Natural killer cell (primary cell): Measurements from ENCODE around the gene TPD52L2. TPM values are rescaled to one million over a fixed set of nuclear protein-coding genes. Genes with fewer than 3 reads are reported as not detected.
A peak's percentile ranks its signal among the peaks of the same experiment; 100 is the strongest.

Experiments
- ATAC-seq, 3 donors: fragments of 150-1000 bp in 2 of 3; fragments of 200-7000 bp in 1 of 3; cut with Tn5 transposase; 1 replicate in 1 of 3; 2 replicates in 2 of 3; pipeline ENCODE4 v1.10.0; 2021; ENCODE audit warnings: mild to moderate bottlenecking in 2 of 3, moderate library complexity in 2 of 3
- DNase-seq, 2 donors: peaks; one replicate each; pipeline versions ENCODE4 v3.0.0 to v3.0.0-alpha.2; 2013 to 2021; ENCODE audit warnings: mixed read lengths in 1 of 2
- H3K27ac ChIP-seq: one replicate; pipeline ENCODE4 v1.5.1; 2013; ENCODE audit warnings: mild to moderate bottlenecking, low read length
- H3K27me3 ChIP-seq: one replicate; pipeline ENCODE4 v1.6.1; 2013; ENCODE audit warnings: low read length; ENCODE audit not compliant: control insufficient read depth, insufficient read depth
- H3K36me3 ChIP-seq: one replicate; pipeline ENCODE4 v1.6.1; 2013; ENCODE audit warnings: low read length; ENCODE audit not compliant: control insufficient read depth, insufficient read depth
- H3K4me1 ChIP-seq: one replicate; pipeline ENCODE4 v1.6.1; 2013; ENCODE audit warnings: low read length; ENCODE audit not compliant: control insufficient read depth, insufficient read depth
- H3K4me3 ChIP-seq: one replicate; pipeline ENCODE4 v1.5.1; 2013; ENCODE audit warnings: low read length
- H3K9me3 ChIP-seq: one replicate; pipeline ENCODE4 v1.6.1; 2013; ENCODE audit warnings: low read length; ENCODE audit not compliant: control insufficient read depth, insufficient read depth
- H3K27ac Mint-ChIP-seq, 2 donors: one replicate each; pipeline ENCODE4 v1.8.0; 2022; ENCODE audit warnings: mild to moderate bottlenecking in 2 of 2, mixed read lengths in 2 of 2, moderate library complexity in 1 of 2
- H3K27me3 Mint-ChIP-seq, 2 donors: one replicate each; pipeline ENCODE4 v1.8.0; 2022; ENCODE audit warnings: low read depth in 2 of 2, mixed read lengths in 2 of 2
- H3K36me3 Mint-ChIP-seq: one replicate; pipeline ENCODE4 v1.8.0; 2022; ENCODE audit warnings: mixed read lengths
- H3K4me1 Mint-ChIP-seq, 2 donors: one replicate each; pipeline ENCODE4 v1.8.0; 2022; ENCODE audit warnings: mixed read lengths in 2 of 2
- H3K4me3 Mint-ChIP-seq: one replicate; pipeline ENCODE4 v1.8.0; 2022; ENCODE audit warnings: mild to moderate bottlenecking, moderate library complexity, mixed read lengths
- H3K9me3 Mint-ChIP-seq, 2 donors: one replicate each; pipeline ENCODE4 v1.8.0; 2022; ENCODE audit warnings: mixed read lengths in 2 of 2
- WGBS: methylation state at CpG from one replicate; pipeline ENCODE4 v1.1.7; 2013; ENCODE audit warnings: missing lambda C conversion rate; ENCODE audit not compliant: insufficient coverage; 5-methylcytosine and 5-hydroxymethylcytosine counted together
- intact Hi-C: fragments of 100-400 bp; cut with micrococcal nuclease; formaldehyde crosslinking; loops from one replicate; pipeline ENCODE4 v1.14.2; 2022
- total RNA-seq, 4 donors: library from RNA; stranded (reverse); fragments of 120-200 nt in 1 of 4; gene quantifications; one replicate each; pipeline versions ENCODE4 v1.2.3 to v1.2.4, GENCODE V29; 2013 to 2022
- TF ChIP-seq, protein P1 (sequence below): fragments of 200-600 bp; IDR thresholded peaks from one replicate; pipeline ENCODE4 v1.8.0; 2022; ENCODE audit warnings: antibody characterized with exemption

The TPD52L2 gene
- total RNA-seq, 3 donors from 2014 or later (not counting 1 experiment from before 2014, with no cell fraction given) = 36.8 to 47.2 (median 45.1) TPM

DNA sequence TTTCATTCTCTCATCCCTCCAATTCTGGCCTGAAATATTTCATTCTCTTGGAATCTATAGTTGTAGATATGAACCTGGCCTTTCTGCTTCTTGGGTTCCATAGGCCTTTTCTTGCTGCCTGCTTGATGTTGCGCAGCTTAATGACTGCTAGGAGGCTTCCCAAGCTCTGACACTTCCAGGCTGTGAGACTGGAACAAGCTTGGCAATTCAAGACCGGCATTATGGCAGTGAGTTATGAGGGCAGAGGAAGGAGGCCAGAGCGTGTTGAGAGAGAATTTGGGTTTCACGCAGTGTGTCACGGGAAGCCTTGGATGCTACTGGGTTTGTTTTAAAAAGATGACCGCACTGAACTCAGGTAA is 28.9 kb downstream of the TPD52L2 start:
- intact Hi-C loops = no loop called here
- Mint-ChIP-seq H3K36me3 (no peaks in the 10 kb centered on the region), H3K9me3 (no peaks in the 10 kb centered on the region), H3K27me3 (no peaks in the 10 kb centered on the region), H3K4me1 (peaks cover 34% of the 10 kb centered on the region in 2 donors), H3K27ac (peak overlapping the region; percentile 79 to 86), H3K4me3 (peak overlapping the region; percentile 90)
- H3K36me3 ChIP-seq = peaks cover 22% of the 10 kb centered on the region
- 55% methylated on average over 6 of the region's 6 CpGs for WGBS
- peaks cover 33% of the 10 kb centered on the region for H3K4me1 ChIP-seq
- DNase-seq = no peak
- H3K27me3 ChIP-seq = no peaks in the 10 kb centered on the region
- no peak overlapping the region for H3K4me3 ChIP-seq
- H3K9me3 ChIP-seq = no peaks in the 10 kb centered on the region
- no peak overlapping the region for H3K27ac ChIP-seq
- TF ChIP-seq, protein P1, sequence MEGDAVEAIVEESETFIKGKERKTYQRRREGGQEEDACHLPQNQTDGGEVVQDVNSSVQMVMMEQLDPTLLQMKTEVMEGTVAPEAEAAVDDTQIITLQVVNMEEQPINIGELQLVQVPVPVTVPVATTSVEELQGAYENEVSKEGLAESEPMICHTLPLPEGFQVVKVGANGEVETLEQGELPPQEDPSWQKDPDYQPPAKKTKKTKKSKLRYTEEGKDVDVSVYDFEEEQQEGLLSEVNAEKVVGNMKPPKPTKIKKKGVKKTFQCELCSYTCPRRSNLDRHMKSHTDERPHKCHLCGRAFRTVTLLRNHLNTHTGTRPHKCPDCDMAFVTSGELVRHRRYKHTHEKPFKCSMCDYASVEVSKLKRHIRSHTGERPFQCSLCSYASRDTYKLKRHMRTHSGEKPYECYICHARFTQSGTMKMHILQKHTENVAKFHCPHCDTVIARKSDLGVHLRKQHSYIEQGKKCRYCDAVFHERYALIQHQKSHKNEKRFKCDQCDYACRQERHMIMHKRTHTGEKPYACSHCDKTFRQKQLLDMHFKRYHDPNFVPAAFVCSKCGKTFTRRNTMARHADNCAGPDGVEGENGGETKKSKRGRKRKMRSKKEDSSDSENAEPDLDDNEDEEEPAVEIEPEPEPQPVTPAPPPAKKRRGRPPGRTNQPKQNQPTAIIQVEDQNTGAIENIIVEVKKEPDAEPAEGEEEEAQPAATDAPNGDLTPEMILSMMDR = no peak
- no peak for ATAC-seq

DNA sequence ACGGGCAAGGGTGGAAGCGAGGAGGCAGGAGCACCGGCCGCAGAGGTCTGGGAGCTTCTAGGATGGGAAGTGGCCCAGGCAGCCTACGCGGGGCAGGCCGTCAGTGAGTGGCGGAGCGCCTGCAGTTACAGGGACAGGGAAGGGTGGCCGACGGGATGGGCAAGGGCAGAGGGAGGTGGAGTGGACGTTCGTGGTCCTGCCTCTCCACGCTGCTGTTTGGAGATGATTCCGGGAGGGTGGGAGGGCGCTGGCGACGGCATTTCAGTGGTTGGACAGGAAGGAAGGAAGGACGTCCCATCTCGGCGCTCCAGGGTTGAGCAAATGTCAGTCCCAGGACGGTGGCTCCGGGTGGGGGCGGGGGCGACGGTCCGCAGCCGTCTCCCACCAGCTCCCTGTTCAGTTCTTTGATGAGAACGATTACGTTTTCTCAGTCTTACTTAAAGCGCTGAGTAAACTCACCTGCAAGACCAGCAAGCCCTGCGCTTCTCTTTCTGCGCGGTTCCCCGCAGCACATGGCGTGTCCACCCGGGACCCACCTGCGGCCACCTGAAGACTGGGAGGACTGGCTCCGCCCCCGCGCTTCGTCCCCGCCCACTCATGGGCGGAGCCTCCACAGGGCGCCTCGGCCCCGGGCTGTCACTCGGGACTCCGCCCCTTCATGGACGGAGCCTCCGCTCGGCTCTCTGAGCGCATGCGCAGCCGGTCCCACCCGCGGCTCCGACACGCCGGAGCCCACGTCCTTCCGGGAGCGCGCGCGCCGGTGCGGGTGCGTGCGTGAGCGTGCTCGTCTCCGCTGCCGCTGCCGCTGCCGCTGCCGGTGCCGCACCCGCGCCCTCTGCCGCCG is 29.5 kb downstream of the TPD52L2 start, which contains the start of gene DNAJC5:
DNAJC5 (plus strand) TSS at position 769 of the 844 bp plus-strand sequence. CDS start 33,220 bp downstream, outside the sequence.
- H3K4me1 Mint-ChIP-seq = peaks cover 37 to 38% of the 10 kb centered on the region in 2 donors

DNA sequence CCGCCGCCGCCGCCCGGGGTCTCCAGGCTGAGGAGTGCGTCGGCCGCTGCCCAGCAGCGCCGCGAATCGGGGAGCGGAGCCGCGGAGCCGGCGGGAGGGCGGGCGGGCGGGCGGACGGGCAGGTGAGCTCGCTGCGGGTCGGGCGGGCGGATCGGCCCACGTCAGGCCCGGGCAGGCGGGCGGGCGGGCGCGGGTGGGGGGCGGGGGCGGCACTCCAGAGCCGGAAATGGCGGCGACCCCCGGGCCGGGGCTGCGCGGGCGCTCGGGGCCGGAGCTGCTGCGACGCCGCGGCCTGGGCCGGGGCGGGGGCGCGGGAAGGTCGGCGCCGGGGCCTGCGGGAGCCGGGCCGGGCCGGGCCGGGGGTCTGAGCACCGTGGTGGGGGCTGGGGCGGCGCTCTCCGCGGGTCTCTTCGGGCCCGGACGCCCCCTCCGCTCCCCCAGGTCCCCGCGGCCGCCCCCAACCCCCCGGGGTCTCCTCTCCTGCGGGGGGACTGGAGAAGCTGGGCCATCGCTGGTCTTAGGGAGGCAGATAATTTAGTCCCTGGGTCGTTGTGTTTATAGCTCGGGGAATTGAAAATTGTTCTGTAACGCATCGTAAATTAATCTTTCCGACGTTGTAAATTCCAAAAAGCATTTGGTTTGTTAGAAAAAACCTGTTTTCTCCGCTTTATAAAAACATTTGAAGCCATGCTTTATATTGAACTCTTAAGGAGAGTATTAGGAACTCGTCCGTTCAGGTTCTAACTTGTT is 30.3 kb downstream of the TPD52L2 start:
- Mint-ChIP-seq H3K27me3 (no peaks in the 10 kb centered on the region), H3K4me1 (peaks cover 37 to 38% of the 10 kb centered on the region in 2 donors), H3K9me3 (no peaks in the 10 kb centered on the region), H3K36me3 (no peaks in the 10 kb centered on the region), H3K4me3 (peak overlapping the region; percentile 94), H3K27ac (peak overlapping the region; percentile 91 to 95)
- Histone ChIP-seq H3K4me1 (peaks cover 38% of the 10 kb centered on the region), H3K27ac (peak overlapping the region; percentile 71), H3K9me3 (no peaks in the 10 kb centered on the region), H3K36me3 (peaks cover 9% of the 10 kb centered on the region), H3K27me3 (no peaks in the 10 kb centered on the region), H3K4me3 (peak overlapping the region; percentile 49)
- WGBS = under 1% methylated on average over 87 of the region's 87 CpGs
- no peak for DNase-seq
- intact Hi-C loops = no loop called here
- no peak for ATAC-seq
- TF ChIP-seq, protein P1 = no peak

More for the DNA sequence above, 29.5 kb downstream of the TPD52L2 start, which contains the start of gene DNAJC5:
- TF ChIP-seq, protein P1 = no peak
- Mint-ChIP-seq H3K36me3 (no peaks in the 10 kb centered on the region), H3K27me3 (no peaks in the 10 kb centered on the region), H3K4me3 (peak within 1 kb of the TSS; percentile 94), H3K9me3 (no peaks in the 10 kb centered on the region), H3K27ac (peak within 1 kb of the TSS; percentile 91 to 95)
- H3K27me3 ChIP-seq = no peaks in the 10 kb centered on the region
- intact Hi-C loops = no loop called here
- H3K4me1 ChIP-seq = peaks cover 33% of the 10 kb centered on the region
- no peaks in the 10 kb centered on the region for H3K9me3 ChIP-seq
- 4% methylated on average over 82 of the region's 82 CpGs for WGBS
- peak within 1 kb of the TSS; percentile 49 for H3K4me3 ChIP-seq
- peaks cover 16% of the 10 kb centered on the region for H3K36me3 ChIP-seq
- H3K27ac ChIP-seq = peak within 1 kb of the TSS; percentile 71
- ATAC-seq (peak; percentile 90 to 95 (median 91)), DNase-seq (peak; percentile 96 to 99)
